ENCODE data around the gene UBE2E2. TPM values are rescaled to one million over a fixed set of nuclear protein-coding genes. Genes with fewer than 3 reads are reported as not detected.

The UBE2E2 gene
- total and polyA plus RNA-seq, 8 donors, result 6.5 to 128 (median 18.9) TPM

DNA sequence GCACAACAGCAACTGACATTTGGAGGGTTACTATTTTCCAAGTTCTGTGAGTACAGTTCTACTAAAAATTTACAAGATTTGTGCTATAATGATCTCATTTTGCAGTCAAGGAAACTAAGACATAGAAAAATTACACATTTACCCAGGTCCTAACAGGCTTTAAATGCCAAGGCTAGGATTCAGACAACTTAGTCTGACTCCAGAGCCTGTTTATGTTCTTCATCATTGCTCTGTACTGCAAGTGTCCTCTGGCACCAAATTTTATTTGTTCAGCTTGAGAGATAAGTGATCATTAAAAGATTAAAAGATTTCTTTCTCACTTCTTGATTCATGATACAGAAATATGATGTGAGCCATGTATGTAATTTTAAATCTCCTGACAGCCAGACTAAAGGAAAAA is 290.8 kb downstream of the UBE2E2 start:
- no peak overlapping the region for H3K4me3 ChIP-seq
- H3K9me3 ChIP-seq, result no peaks in the 10 kb centered on the region
- H3K36me3 ChIP-seq, result no peaks in the 10 kb centered on the region
- TF ChIP-seq, protein P1, sequence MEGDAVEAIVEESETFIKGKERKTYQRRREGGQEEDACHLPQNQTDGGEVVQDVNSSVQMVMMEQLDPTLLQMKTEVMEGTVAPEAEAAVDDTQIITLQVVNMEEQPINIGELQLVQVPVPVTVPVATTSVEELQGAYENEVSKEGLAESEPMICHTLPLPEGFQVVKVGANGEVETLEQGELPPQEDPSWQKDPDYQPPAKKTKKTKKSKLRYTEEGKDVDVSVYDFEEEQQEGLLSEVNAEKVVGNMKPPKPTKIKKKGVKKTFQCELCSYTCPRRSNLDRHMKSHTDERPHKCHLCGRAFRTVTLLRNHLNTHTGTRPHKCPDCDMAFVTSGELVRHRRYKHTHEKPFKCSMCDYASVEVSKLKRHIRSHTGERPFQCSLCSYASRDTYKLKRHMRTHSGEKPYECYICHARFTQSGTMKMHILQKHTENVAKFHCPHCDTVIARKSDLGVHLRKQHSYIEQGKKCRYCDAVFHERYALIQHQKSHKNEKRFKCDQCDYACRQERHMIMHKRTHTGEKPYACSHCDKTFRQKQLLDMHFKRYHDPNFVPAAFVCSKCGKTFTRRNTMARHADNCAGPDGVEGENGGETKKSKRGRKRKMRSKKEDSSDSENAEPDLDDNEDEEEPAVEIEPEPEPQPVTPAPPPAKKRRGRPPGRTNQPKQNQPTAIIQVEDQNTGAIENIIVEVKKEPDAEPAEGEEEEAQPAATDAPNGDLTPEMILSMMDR (IDR thresholded peaks at IDR 0.05), result no peak
- no peak for TF ChIP-seq POLR2A (IDR thresholded peaks at IDR 0.05)
- no peak for TF ChIP-seq EP300 (IDR thresholded peaks at IDR 0.05)
- TF ChIP-seq POLR2AphosphoS5 (IDR thresholded peaks at IDR 0.05), result no peak
- no peaks in the 10 kb centered on the region for H3K27me3 ChIP-seq
- intact Hi-C loops (cut with DNase I; ENCODE audit: low total_unique reads), result no loop called here
- DNase-seq, result no peak
- H3K4me1 ChIP-seq, result peaks cover 0 to 28% (median 7%) of the 10 kb centered on the region in 4 donors
- no peak overlapping the region for H3K27ac ChIP-seq

DNA sequence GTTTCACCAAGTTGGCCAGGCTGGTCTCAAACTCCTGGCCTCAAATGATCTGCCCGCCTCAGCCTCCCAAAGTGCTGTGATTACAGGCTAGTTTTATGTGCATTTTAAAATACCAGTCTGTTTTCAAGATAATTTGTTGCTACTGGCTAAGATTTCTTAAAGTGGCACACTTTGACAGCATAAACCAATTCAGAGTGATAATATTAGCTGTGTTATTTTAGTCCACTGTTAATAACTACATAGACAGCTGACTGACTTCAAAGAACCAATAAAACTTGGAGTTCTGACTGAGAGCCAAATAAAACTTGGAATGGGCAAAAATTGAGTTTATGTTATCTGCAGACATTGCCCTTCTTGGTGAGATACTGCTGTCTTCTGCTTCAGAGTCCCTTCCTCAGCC is 291.8 kb downstream of the UBE2E2 start:
- H3K27ac ChIP-seq, result no peak overlapping the region
- H3K36me3 ChIP-seq, result no peaks in the 10 kb centered on the region
- intact Hi-C loops (cut with DNase I; ENCODE audit: low total_unique reads), result no loop called here
- DNase-seq, result no peak
- H3K27me3 ChIP-seq, result no peaks in the 10 kb centered on the region
- no peak overlapping the region for H3K4me3 ChIP-seq
- H3K4me1 ChIP-seq, result peaks cover 0 to 28% (median 7%) of the 10 kb centered on the region in 4 donors
- H3K9me3 ChIP-seq, result no peaks in the 10 kb centered on the region
- 84 to 100% (median 100%) methylated on average over 1 of the region's 1 CpG for WGBS, 5 donors
- TF ChIP-seq EP300 (IDR thresholded peaks at IDR 0.05), result no peak
- no peak for TF ChIP-seq POLR2AphosphoS5 (IDR thresholded peaks at IDR 0.05)
- TF ChIP-seq, protein P1 (IDR thresholded peaks at IDR 0.05), result no peak
- no peak for TF ChIP-seq POLR2A (IDR thresholded peaks at IDR 0.05)

DNA sequence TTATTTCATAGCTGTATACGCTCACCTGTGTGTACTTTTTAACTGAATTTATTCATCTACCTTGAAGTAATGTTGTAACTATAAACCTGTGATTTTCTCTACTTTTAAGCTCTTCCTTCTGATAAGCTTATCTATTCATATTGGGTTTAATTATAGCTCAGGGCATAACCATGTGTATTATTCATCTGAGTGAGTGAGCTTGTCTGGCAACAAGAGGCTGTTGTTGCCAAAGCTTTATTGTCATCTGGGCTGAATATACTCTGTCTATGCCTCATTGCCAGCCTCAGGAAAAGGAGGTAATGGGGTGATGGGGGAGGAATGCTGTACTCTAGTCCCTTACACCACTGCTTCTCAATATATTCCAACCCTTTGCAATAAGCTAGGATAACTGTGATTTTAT is 292.4 kb downstream of the UBE2E2 start:
- WGBS, 5 donors, result 77 to 93% (median 90%) methylated on average over 1 of the region's 1 CpG
- Histone ChIP-seq H3K4me1 (peaks cover 0 to 23% (median 7%) of the 10 kb centered on the region in 4 donors), H3K36me3 (no peaks in the 10 kb centered on the region), H3K4me3 (no peak overlapping the region), H3K9me3 (no peaks in the 10 kb centered on the region), H3K27me3 (no peaks in the 10 kb centered on the region), H3K27ac (no peak overlapping the region)
- intact Hi-C loops (cut with DNase I; ENCODE audit: low total_unique reads), result no loop called here
- TF ChIP-seq EP300 (IDR thresholded peaks at IDR 0.05) (no peak), POLR2A (IDR thresholded peaks at IDR 0.05) (no peak), POLR2AphosphoS5 (IDR thresholded peaks at IDR 0.05) (no peak)
- TF ChIP-seq, protein P1 (IDR thresholded peaks at IDR 0.05), result no peak
- DNase-seq, result no peak

DNA sequence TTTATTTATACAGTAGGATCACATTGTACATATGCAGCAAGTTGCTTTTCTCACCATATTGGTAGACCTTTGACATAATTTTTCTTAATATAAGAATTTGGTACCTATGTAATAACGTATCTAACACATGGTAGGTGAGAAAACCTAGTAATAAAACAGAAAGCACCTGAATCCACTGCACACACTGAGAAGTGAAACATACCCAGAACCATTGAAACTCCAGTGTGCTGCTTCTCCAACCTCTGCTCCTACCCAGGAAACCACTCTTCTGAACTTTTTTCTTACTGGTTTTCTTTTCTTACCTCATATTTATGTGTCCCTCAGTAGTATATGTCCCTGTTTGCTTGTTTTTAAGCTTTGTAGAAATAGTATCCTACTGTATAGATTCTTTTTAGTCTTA is 293.0 kb downstream of the UBE2E2 start:
- TF ChIP-seq EP300 (IDR thresholded peaks at IDR 0.05) (no peak), POLR2A (IDR thresholded peaks at IDR 0.05) (no peak), POLR2AphosphoS5 (IDR thresholded peaks at IDR 0.05) (no peak)
- TF ChIP-seq, protein P1 (IDR thresholded peaks at IDR 0.05), result no peak
- Histone ChIP-seq H3K36me3 (no peaks in the 10 kb centered on the region), H3K27me3 (no peaks in the 10 kb centered on the region), H3K4me1 (peaks cover 0 to 18% (median 7%) of the 10 kb centered on the region in 4 donors), H3K4me3 (no peak overlapping the region), H3K9me3 (no peaks in the 10 kb centered on the region), H3K27ac (no peak overlapping the region)
- no peak for DNase-seq
- 88 to 93% (median 89%) methylated on average over 1 of the region's 1 CpG for WGBS, 5 donors
- intact Hi-C loops (cut with DNase I; ENCODE audit: low total_unique reads), result no loop called here

Measured in stomach (tissue), 9 donors.